ENCODE results near the gene WHRN. TPM values are rescaled to one million over a fixed set of nuclear protein-coding genes. Genes with fewer than 3 reads are reported as not detected.

WHRN gene
- total and polyA plus RNA-seq, 9 of the 15 experiments (the other 6 are each of a cell fraction or from before 2014, with no cell fraction given): 0.31 to 14.1 (median 3.0) TPM

GRCh38 chr9:114397848-114398605, 107.2 kb downstream of the WHRN start:
- H3K79me2 ChIP-seq (ENCODE audit: control insufficient read depth, insufficient read depth, low read length): peaks cover 5% of the 10 kb centered on the region; the same call in 2 of the 3 replicates
- in situ Hi-C loops (cut with MboI): no loop called here
- H3K4me2 ChIP-seq (ENCODE audit: insufficient read depth, low read length): peak overlapping the region; percentile 87
- intact Hi-C loops (cut with micrococcal nuclease): loop anchor here (1.0 to 5.0 kb wide), 3 partner anchors 49 to 516 kb away; no protein-coding TSS in a partner anchor
- CTCF ChIA-PET (ENCODE audit: low intra/inter-chr PET ratio): no interaction called here
- FAIRE-seq (peak; percentile 11), ATAC-seq (peak; percentile 93), DNase-seq (ENCODE audit: extremely low read depth in 1 of 4, low spot score in 3 of 4) (peak; percentile 96 to 99 (median 99))
- POLR2A ChIA-PET: interaction anchor here (0.6 to 4.7 kb wide), 4 partner anchors 8 to 296 kb away, joined by 3 to 30 read pairs (median 7); partner anchors contain the start of gene AKNA
- peak overlapping the region; percentile 73 to 95; a peak in 3 of 4 replicates for H3K9ac ChIP-seq (ENCODE audit: insufficient read depth in 1 of 2, low read depth in 2 of 2, low read length in 2 of 2)
- WGBS (ENCODE audit: insufficient coverage, low coverage, missing lambda C conversion rate): 1% methylated on average over 49 of the region's 66 CpGs
- H3K27ac ChIP-seq (ENCODE audit: extremely low read depth, low read depth, low read length): peak overlapping the region; percentile 70; the same call in 2 of the 3 replicates
- no peaks in the 10 kb centered on the region for H3K9me3 ChIP-seq (replicated peaks; ENCODE audit: control insufficient read depth, insufficient read depth, low read depth, low read length)
- no TSS peak for BruUV-seq (replicated peaks)
- H2AFZ ChIP-seq (ENCODE audit: low read depth, low read length): peak overlapping the region; percentile 97
- H3K36me3 ChIP-seq (ENCODE audit: control insufficient read depth, insufficient read depth, low read length): no peaks in the 10 kb centered on the region; the same call in 2 of the 3 replicates
- H3K9me1 ChIP-seq (ENCODE audit: control insufficient read depth, insufficient read depth, low read length): no peaks in the 10 kb centered on the region
- H4K20me1 ChIP-seq (replicated peaks; ENCODE audit: control insufficient read depth, insufficient read depth, low read length): no peaks in the 10 kb centered on the region
- peaks cover 20 to 21% of the 10 kb centered on the region in 2 experiments for H3K4me1 ChIP-seq (replicated peaks in 1 of 2; ENCODE audit: control insufficient read depth in 2 of 2, insufficient read depth in 2 of 2, low read length in 2 of 2)
- no peaks in the 10 kb centered on the region for H3K27me3 ChIP-seq (ENCODE audit: control insufficient read depth in 2 of 2, insufficient read depth in 2 of 2, low read length in 2 of 2)
- peak overlapping the region; percentile 75 for H3K4me3 ChIP-seq
- peak; percentile 47 for TF ChIP-seq RBBP5 (IDR thresholded peaks at IDR 0.05; ENCODE audit: borderline replicate concordance, insufficient read depth, low read length, poor library complexity, severe bottlenecking)
- TF ChIP-seq KDM2B (CRISPR knock-in tag; IDR thresholded peaks at IDR 0.05): 0 out of 2 replicates have a peak, but pooled peaks have one; percentile 74
- TF ChIP-seq, protein P1, sequence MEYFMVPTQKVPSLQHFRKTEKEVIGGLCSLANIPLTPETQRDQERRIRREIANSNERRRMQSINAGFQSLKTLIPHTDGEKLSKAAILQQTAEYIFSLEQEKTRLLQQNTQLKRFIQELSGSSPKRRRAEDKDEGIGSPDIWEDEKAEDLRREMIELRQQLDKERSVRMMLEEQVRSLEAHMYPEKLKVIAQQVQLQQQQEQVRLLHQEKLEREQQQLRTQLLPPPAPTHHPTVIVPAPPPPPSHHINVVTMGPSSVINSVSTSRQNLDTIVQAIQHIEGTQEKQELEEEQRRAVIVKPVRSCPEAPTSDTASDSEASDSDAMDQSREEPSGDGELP (CRISPR knock-in tag; IDR thresholded peaks at IDR 0.05; ENCODE audit: borderline replicate concordance): peak; percentile 86
- TF ChIP-seq PBX2 (CRISPR knock-in tag; IDR thresholded peaks at IDR 0.05; ENCODE audit: low read depth): no peak
- TF ChIP-seq PBX2 (tag; conservative IDR thresholded peaks at IDR 0.05; ENCODE audit: low read depth): 0 out of 2 replicates have a peak, but pooled peaks have one; percentile 31
- TF ChIP-seq, protein P2, sequence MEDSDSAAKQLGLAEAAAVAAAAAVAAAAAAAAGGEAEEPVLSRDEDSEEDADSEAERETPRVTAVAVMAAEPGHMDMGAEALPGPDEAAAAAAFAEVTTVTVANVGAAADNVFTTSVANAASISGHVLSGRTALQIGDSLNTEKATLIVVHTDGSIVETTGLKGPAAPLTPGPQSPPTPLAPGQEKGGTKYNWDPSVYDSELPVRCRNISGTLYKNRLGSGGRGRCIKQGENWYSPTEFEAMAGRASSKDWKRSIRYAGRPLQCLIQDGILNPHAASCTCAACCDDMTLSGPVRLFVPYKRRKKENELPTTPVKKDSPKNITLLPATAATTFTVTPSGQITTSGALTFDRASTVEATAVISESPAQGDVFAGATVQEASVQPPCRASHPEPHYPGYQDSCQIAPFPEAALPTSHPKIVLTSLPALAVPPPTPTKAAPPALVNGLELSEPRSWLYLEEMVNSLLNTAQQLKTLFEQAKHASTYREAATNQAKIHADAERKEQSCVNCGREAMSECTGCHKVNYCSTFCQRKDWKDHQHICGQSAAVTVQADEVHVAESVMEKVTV (CRISPR knock-in tag; IDR thresholded peaks at IDR 0.05): no peak
- TF ChIP-seq CTBP1 (IDR thresholded peaks at IDR 0.05; ENCODE audit: borderline replicate concordance): peak; percentile 58; the same call in 1 of the 2 replicates
- TF ChIP-seq GATAD2A (IDR thresholded peaks at IDR 0.05): 0 out of 2 replicates have a peak, but pooled peaks have one; percentile 46
- no peak for TF ChIP-seq TAF1 (IDR thresholded peaks at IDR 0.05; ENCODE audit: control insufficient read depth, extremely low read depth, insufficient read depth, low read length, severe bottlenecking)
- TF ChIP-seq, protein P3, sequence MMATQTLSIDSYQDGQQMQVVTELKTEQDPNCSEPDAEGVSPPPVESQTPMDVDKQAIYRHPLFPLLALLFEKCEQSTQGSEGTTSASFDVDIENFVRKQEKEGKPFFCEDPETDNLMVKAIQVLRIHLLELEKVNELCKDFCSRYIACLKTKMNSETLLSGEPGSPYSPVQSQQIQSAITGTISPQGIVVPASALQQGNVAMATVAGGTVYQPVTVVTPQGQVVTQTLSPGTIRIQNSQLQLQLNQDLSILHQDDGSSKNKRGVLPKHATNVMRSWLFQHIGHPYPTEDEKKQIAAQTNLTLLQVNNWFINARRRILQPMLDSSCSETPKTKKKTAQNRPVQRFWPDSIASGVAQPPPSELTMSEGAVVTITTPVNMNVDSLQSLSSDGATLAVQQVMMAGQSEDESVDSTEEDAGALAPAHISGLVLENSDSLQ (IDR thresholded peaks at IDR 0.05): peak; percentile 94
- peak; percentile 22; the same call in 1 of the 2 replicates for TF ChIP-seq FOXP1 (CRISPR knock-in tag; IDR thresholded peaks at IDR 0.05)
- TF ChIP-seq BCOR (IDR thresholded peaks at IDR 0.05): peak; percentile 90
- TF ChIP-seq SP2 (IDR thresholded peaks at IDR 0.05; ENCODE audit: extremely low read depth, low read depth, low read length, poor library complexity, severe bottlenecking): peak; percentile 29
- TF ChIP-seq HDAC2 (IDR thresholded peaks at IDR 0.05): peak; percentile 91
- peak; percentile 31 for TF ChIP-seq TBP (optimal IDR thresholded peaks at IDR 0.05; ENCODE audit: low read depth, low read length)

Measured in K562 (cell line).